Dermis microvascular lymphatic vessel endothelial cell (primary cell): ENCODE data around the gene CDC27. TPM values are rescaled to one million over a fixed set of nuclear protein-coding genes. Genes with fewer than 3 reads are reported as not detected.
"Not testable (repeated sequence)": the region's sequence is repeated elsewhere in the genome, so short reads cannot be mapped to it uniquely, and the experiment has no call there.

Experiments used
- DNase-seq, 2 donors: peaks; one replicate each; pipeline versions ENCODE4 v3.0.0 to v3.0.0-alpha.2; 2010; ENCODE audit warnings: low read depth in 2 of 2
- total RNA-seq: library from RNA; depleted of rRNA; stranded (reverse); fragments of >200 nt; gene quantifications from 2 replicates; pipeline ENCODE4 v1.2.1, GENCODE V29; 2014

The CDC27 gene
- total RNA-seq, 1 donor from 2014 or later = 123 TPM

- no peak for DNase-seq
Measured at GRCh38 chr17:47135235-47135634, 53.9 kb downstream of the CDC27 start.

GRCh38 chr17:47134354-47134753, 54.7 kb downstream of the CDC27 start:
- not testable (repeated sequence) for DNase-seq

GRCh38 chr17:47131761-47132160, 57.3 kb downstream of the CDC27 start:
- no peak for DNase-seq

DNA sequence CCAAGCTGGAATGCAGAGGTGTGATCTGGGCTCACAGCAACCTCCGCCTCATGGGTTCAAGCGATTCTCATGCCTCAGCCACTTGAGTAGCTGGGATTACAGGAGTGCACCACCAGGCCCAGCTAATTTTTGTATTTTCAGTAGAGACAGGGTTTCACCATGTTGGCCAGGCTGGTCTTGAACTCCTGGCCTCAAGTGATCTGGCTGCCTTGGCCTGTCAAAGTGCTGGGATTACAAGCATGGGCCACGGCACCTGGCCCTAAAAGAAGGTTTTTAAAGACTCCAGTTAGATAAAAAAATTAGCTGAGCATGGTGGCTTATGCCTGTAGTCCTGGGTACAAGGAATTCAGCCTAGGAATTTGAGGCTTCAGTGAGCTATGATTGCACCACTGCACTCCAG, 62.3 kb downstream of the CDC27 start:
- not testable (repeated sequence) for DNase-seq

DNA sequence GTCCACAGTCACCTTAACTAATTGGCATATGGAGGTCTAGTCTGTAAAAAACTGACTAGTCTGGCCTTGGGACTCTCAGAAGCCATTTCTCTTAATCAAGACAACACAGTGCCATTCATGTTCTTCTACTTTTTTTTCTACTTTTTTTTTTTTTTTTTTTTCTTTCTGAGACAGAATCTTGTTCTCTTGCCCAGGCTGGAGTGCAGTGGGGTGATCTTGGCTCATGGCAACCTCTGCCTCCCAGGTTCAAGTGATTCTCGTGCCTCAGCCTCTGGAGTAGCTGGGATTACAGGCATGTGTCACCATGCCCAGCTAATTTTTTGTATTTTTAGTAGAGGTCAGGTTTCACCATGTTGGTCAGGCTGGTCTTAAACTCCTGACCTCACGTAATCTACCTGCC, 65.8 kb downstream of the CDC27 start:
- not testable (repeated sequence) for DNase-seq

DNA sequence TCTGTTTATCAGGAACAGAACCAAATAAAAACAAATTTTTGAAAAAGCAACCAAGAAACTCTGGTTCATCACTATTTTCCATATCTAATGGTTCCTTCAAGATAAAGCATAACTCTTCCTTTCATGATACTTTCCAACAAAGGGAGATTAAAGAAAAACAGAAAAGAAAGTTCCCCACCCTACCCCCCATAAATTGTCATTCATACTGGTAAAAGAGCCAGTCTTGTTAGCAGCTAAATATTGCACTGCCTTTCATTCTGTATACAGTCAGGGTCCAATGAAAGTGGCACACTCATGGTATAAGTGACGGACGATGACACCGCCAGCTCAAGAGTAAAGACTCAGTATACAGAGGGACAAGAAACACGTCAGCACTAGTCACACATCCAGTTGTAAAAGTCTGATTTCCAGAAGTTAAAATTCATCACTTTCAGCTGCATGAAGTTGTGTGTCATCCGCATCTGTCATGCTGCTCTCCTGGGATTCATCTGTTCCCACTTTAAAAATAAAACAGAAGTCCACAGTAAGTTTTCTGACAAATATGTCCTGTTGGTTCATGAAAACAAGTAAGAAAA, 68.5 kb downstream of the CDC27 start:
- no peak for DNase-seq

- no peak for DNase-seq
Measured at GRCh38 chr17:47119746-47120520, 69.2 kb downstream of the CDC27 start.

DNA sequence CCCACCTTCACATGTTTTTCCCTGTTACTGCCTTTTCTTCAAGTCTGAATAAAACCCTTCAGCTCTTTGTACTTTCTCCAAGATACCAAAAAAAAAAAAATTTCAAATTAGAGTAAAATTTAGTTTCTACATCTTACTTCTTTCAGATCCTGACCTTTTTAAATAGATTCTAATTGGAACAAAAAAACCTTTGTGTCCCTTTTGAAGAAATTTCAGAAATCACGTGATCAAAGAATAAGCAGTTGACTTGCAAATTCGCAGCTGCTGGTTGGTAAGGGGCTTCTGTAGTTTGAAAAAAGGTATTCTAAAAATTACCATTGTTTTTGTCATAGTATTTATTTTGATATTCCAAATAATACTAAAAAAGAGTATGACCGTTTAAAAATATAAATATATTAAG, 71.7 kb downstream of the CDC27 start:
- DNase-seq = no peak

GRCh38 chr17:47106130-47106529, 83.0 kb downstream of the CDC27 start:
- DNase-seq = no peak

DNA sequence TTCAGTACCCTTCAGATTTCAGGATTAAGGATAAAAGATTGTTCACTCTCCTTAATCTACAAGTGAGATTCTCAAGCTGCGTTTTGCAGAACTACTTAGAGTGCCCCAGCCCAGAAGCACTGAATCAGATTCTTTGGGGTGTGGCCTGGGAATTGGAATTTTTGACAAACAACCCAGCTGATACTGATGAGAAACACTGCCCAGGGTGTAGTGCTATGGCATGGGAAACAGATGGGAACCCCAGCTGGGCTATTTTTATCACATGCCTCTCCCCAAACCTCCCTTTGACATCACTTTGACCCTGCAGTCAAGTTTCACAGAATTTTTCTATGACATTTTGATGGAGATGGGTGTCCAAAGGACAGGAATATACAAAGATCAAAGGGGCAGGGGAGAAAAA, 83.8 kb downstream of the CDC27 start:
- not testable (repeated sequence) for DNase-seq

- DNase-seq = no peak
Measured at GRCh38 chr17:47102914-47103313, 86.2 kb downstream of the CDC27 start.

GRCh38 chr17:47099987-47100711, 88.9 kb downstream of the CDC27 start:
- peak; percentile 71 to 88 for DNase-seq

DNA sequence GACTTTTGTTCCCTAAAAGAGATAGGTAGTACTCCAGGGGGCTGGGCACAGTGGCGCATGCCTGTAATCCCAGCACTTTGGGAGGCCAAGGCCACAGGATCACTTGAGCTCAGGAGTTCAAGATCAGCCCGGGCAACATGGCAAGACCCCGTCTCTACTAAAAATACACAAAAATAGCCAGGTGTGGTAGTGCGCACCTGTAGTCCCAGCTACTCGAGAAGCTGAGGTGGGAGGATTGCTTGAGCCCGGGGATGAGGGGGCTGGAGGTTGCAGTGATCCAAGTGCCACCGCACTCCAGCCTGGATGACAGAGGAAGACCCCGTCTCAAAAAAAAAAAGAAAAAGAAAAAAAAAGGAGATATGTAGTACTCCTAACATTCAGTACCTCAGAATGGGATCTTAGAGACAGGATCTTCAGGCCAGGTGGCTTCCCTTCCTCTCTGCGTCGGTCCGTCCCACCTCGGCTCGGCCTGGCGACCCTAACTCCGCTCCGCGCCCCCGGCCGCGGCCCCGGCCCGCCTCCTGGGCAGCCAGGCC, 89.6 kb downstream of the CDC27 start:
- DNase-seq = no peak

GRCh38 chr17:47096343-47096742, 92.8 kb downstream of the CDC27 start:
- DNase-seq = no peak

- no peak for DNase-seq
Measured at GRCh38 chr17:47095268-47095667, 93.8 kb downstream of the CDC27 start.

GRCh38 chr17:47087093-47087492, 102.0 kb downstream of the CDC27 start:
- no peak for DNase-seq

DNA sequence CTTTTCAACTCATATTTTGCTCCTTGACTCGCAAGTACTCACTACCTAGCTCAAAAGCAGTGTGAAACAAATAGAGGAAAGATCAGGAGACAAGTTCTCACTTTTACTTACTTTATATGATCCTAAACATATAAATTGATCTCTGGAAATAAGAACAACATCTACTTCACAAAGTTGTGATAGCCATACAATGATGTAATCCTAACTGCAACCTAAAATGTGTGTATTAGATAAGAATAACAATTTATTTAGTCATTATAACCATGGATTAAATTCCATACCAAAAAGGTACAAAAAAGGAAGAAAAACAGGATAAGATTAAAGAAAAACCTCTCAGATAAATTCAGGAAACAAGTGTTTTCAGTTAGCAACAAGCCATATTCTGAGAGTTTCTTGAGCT, 103.4 kb downstream of the CDC27 start:
- DNase-seq = no peak

- no peak for DNase-seq
Measured at GRCh38 chr17:47078801-47079200, 110.3 kb downstream of the CDC27 start.

- DNase-seq = no peak
Measured at GRCh38 chr17:47077576-47077975, 111.5 kb downstream of the CDC27 start.

DNA sequence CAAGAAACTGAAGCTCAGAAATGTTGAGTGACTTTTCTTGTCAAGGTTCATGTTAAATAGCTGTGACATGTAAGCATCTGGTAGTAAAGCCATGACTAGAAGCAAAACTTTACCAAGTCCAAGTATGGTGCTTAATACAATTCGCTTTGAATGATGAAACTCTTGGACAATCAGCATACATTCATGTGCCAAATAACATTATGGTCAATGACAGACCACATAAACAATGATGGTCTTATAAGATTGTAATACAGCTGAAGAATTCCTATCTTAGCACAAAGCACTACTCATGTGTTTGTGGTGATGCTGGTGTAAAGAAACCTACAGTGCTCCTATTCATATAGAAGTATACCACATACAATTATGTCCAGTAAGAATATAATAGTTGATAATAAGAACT, 112.9 kb downstream of the CDC27 start:
- no peak for DNase-seq

DNA sequence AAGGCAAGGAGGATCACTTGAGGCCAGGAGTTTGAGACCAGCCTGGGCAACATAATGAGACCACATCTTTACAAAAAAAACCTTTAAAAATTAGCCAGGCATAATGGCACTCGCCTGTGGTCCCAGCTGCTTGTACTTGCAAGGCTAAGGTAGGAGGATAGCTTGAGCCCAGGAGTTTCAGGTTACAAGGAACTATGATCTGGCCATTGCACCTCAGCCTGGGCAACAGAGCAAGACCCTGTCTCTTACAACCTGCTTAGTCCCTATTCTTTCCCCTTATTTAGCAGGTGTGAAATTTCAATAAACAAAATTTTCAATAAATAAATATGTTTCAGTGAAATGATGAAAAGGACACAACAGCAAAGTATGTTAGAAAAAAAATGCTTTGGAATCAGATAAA, 114.7 kb downstream of the CDC27 start:
- DNase-seq = not testable (repeated sequence)

DNA sequence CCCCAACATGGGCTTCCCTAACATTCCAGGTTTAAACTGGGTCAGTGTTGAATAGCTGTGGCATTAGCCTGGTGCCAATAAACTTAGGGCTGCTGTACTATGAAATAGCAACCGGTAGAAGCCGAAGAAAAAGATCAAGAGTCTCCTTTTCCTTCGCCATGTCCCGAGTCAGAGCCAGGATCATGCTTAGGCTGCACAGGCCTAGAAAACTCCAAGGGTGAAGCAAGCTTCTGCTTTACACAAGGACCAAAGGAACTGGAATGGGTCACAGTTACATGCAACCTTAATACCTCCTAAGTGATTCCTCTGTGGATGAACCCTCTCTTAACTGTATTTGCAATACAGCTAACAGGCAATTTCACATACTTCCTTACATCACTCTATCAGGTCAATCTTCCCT, 115.5 kb downstream of the CDC27 start:
- not testable (repeated sequence) for DNase-seq
